Neural cell (in vitro differentiated cells): ENCODE measurements around the gene PLEKHO2. TPM values are rescaled to one million over a fixed set of nuclear protein-coding genes. Genes with fewer than 3 reads are reported as not detected.

Source experiments
- H2AFZ ChIP-seq: fragments of 200-600, 300-800 bp; sonication (generic), shearing (Covaris generic); 2 replicates; pipeline ENCODE4 v1.6.0; 2014; ENCODE audit warnings: low read depth, mild to moderate bottlenecking, antibody characterized with exemption, low read length, moderate library complexity
- H3F3A ChIP-seq: fragments of 200-600 bp; shearing (Covaris generic); 2 replicates; pipeline ENCODE4 v1.6.1; 2016; ENCODE audit warnings: mild to moderate bottlenecking, moderate library complexity, mixed read lengths, antibody characterized with exemption, low read length; ENCODE audit not compliant: insufficient read depth, poor library complexity, severe bottlenecking
- H3K27ac ChIP-seq: fragments of 200-600, 300-800 bp; sonication (generic), shearing (Covaris generic); 2 replicates; pipeline ENCODE4 v1.5.1; 2014; ENCODE audit warnings: mild to moderate bottlenecking, low read length, moderate library complexity
- H3K27me3 ChIP-seq: fragments of 300-800, 200-600 bp; sonication (generic), shearing (Covaris generic); 2 replicates; pipeline ENCODE4 v1.6.0; 2014; ENCODE audit warnings: mild to moderate bottlenecking, low read depth, low read length, moderate library complexity; ENCODE audit not compliant: insufficient read depth
- H3K36me3 ChIP-seq: fragments of 300-800, 200-600 bp; sonication (generic), shearing (Covaris generic); 2 replicates; pipeline ENCODE4 v1.5.1; 2014; ENCODE audit warnings: mild to moderate bottlenecking, antibody characterized with exemption, low read length, moderate library complexity; ENCODE audit not compliant: insufficient read depth
- H3K4me2 ChIP-seq: fragments of 300-800, 200-600 bp; sonication (generic), shearing (Covaris generic); 2 replicates; pipeline ENCODE4 v1.6.0; 2014; ENCODE audit warnings: mild to moderate bottlenecking, low read length
- H3K4me3 ChIP-seq: fragments of 300-800, 200-600 bp; sonication (generic), shearing (Covaris generic); 2 replicates; pipeline ENCODE4 v1.5.1; 2014; ENCODE audit warnings: mild to moderate bottlenecking, low read length, moderate library complexity
- H3K79me2 ChIP-seq: fragments of 200-600 bp; shearing (Covaris generic); replicated peaks from 2 replicates; pipeline ENCODE4 v1.6.0; 2014; ENCODE audit warnings: mild to moderate bottlenecking, low read length, moderate library complexity; ENCODE audit not compliant: insufficient read depth
- H3K9ac ChIP-seq: fragments of 300-800, 200-600 bp; sonication (generic), shearing (Covaris generic); 2 replicates; pipeline ENCODE4 v1.6.1; 2016; ENCODE audit warnings: mild to moderate bottlenecking, low read length, mixed read lengths
- H3K9me2 ChIP-seq: fragments of 200-600 bp; shearing (Covaris generic); 2 replicates; pipeline ENCODE4 v1.6.1; 2016; ENCODE audit warnings: mild to moderate bottlenecking, low read length, mixed read lengths; ENCODE audit not compliant: insufficient read depth
- H3K9me3 ChIP-seq: fragments of 200-600, 300-800 bp; sonication (generic), shearing (Covaris generic); 2 replicates; pipeline ENCODE4 v1.6.1; 2016; ENCODE audit warnings: mild to moderate bottlenecking, mixed run types, low read length, moderate library complexity, mixed read lengths
- H4K20me1 ChIP-seq: fragments of 200-600 bp; shearing (Covaris generic); 2 replicates; pipeline ENCODE4 v1.6.1; 2016; ENCODE audit warnings: mild to moderate bottlenecking, mixed run types; ENCODE audit not compliant: insufficient read depth
- CTCF ChIP-seq: fragments of 450-650 bp; IDR thresholded peaks from 2 replicates; pipeline ENCODE4 v1.5.1; 2014; ENCODE audit warnings: antibody characterized with exemption, mild to moderate bottlenecking, moderate library complexity; ENCODE audit not compliant: poor library complexity, severe bottlenecking
- EP300 ChIP-seq: fragments of 450-650 bp; conservative IDR thresholded peaks from 2 replicates; pipeline ENCODE4 v1.6.1; 2014; ENCODE audit warnings: antibody characterized with exemption, mild to moderate bottlenecking, moderate library complexity; ENCODE audit not compliant: poor library complexity, severe bottlenecking
- EZH2 ChIP-seq: fragments of 200-600, 300-800 bp; shearing (Covaris generic), sonication (generic); IDR thresholded peaks from 2 replicates; pipeline ENCODE4 v1.6.1; 2014; ENCODE audit warnings: antibody characterized with exemption, low read length, borderline replicate concordance, mild to moderate bottlenecking; ENCODE audit not compliant: insufficient read depth, poor library complexity, severe bottlenecking
- MXI1 ChIP-seq: fragments of 450-650 bp; conservative IDR thresholded peaks from 2 replicates; pipeline ENCODE4 v1.6.1; 2014; ENCODE audit warnings: antibody characterized with exemption, mild to moderate bottlenecking; ENCODE audit not compliant: poor library complexity, severe bottlenecking
- POLR2AphosphoS5 ChIP-seq: IDR thresholded peaks from 2 replicates; pipeline ENCODE4 v1.6.1; 2012
- RAD21 ChIP-seq: fragments of 450-650 bp; conservative IDR thresholded peaks from 2 replicates; pipeline ENCODE4 v1.6.1; 2014; ENCODE audit warnings: antibody characterized with exemption, mild to moderate bottlenecking, moderate library complexity
- REST ChIP-seq: IDR thresholded peaks from 2 replicates; pipeline ENCODE4 v1.6.1; 2012; ENCODE audit warnings: borderline replicate concordance
- SMC3 ChIP-seq: fragments of 450-650 bp; conservative IDR thresholded peaks from 2 replicates; pipeline ENCODE4 v1.6.1; 2014; ENCODE audit warnings: antibody characterized with exemption, mild to moderate bottlenecking, moderate library complexity; ENCODE audit not compliant: poor library complexity
- TAF1 ChIP-seq: IDR thresholded peaks from 2 replicates; pipeline ENCODE4 v1.6.1; 2012; ENCODE audit warnings: low read depth
- polyA plus RNA-seq: library from polyadenylated mRNA; depleted of rRNA; stranded (reverse); fragments of >200 nt; gene quantifications from 2 replicates; pipeline ENCODE4 v1.2.3, GENCODE V29; 2014

Gene PLEKHO2
- polyA plus RNA-seq, 1 donor from 2014 or later: 1.3 TPM

GRCh38 chr15:64850778-64851502 lies 9.2 kb downstream of the PLEKHO2 start:
- Histone ChIP-seq H3F3A (no peaks in the 10 kb centered on the region), H3K27ac (no peak overlapping the region)

GRCh38 chr15:64851503-64851840 lies 9.8 kb downstream of the PLEKHO2 start:
- Histone ChIP-seq H3K4me3 (no peak overlapping the region), H3K9me3 (no peaks in the 10 kb centered on the region), H3K9me2 (no peaks in the 10 kb centered on the region), H2AFZ (no peak overlapping the region), H3F3A (no peaks in the 10 kb centered on the region), H3K9ac (no peak overlapping the region), H3K79me2 (no peaks in the 10 kb centered on the region), H4K20me1 (no peaks in the 10 kb centered on the region), H3K4me2 (no peak overlapping the region), H3K27me3 (no peaks in the 10 kb centered on the region), H3K27ac (no peak overlapping the region), H3K36me3 (no peaks in the 10 kb centered on the region)
- TF ChIP-seq MXI1: no peak
- no peak for TF ChIP-seq CTCF
- no peak for TF ChIP-seq RAD21
- TF ChIP-seq EZH2: no peak
- no peak for TF ChIP-seq POLR2AphosphoS5
- no peak for TF ChIP-seq EP300
- TF ChIP-seq TAF1: no peak
- no peak for TF ChIP-seq SMC3
- TF ChIP-seq REST: no peak

More at GRCh38 chr15:64850778-64851502, 9.2 kb downstream of the PLEKHO2 start:
- H3K27me3 ChIP-seq: no peaks in the 10 kb centered on the region
- no peaks in the 10 kb centered on the region for H3K36me3 ChIP-seq
- H4K20me1 ChIP-seq: no peaks in the 10 kb centered on the region
- H3K9me3 ChIP-seq: no peaks in the 10 kb centered on the region
- no peaks in the 10 kb centered on the region for H3K9me2 ChIP-seq
- TF ChIP-seq EP300 (peak; percentile 67), POLR2AphosphoS5 (no peak)
- no peak overlapping the region for H3K4me3 ChIP-seq
- H3K9ac ChIP-seq: no peak overlapping the region
- no peaks in the 10 kb centered on the region for H3K79me2 ChIP-seq
- no peak overlapping the region for H2AFZ ChIP-seq
- no peak overlapping the region for H3K4me2 ChIP-seq
